ENCODE measurements around the gene PRKCE.

The PRKCE gene

GRCh38 chr2:46032161-46032813 lies 380.8 kb downstream of the PRKCE start:
- no peak for DNase-seq

DNA sequence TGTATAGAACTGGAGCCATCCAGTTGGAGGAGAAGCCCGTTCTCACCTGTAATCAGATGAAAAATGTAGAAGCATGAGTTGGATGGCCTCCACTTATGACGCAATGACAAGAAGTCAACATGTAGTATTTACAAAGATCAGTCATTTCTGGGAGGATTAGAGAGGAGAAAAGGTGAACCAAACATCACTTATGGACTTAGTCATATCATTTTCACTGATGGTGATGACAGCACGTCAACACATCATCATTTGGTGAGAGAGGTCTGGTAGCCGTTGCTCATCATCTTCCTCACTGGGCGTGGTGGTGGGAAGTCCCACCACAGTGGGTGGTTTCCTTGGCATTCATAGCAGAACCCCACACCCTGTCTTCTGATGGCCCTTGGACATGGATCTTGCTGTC lies 381.5 kb downstream of the PRKCE start:
- no peak for DNase-seq

DNA sequence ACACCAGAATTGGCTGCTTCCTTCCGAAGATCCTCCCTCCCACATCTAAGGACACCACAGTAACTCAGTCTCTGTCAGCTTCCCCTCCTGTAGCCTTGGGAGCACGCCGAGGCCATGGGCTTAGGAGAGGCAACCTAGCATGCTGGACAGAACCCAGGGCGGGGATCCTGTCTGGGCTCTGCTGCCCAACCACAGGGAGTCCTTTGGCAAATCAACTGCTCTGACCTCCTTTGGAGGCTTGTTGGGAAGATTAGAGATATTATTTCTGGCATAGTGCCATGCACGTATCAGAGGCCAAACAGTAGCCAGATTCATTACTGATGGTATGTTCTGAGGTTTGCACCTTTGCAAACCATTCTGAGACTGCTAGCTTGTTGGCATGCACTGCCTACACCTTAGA lies 383.1 kb downstream of the PRKCE start:
- DNase-seq, result no peak

DNA sequence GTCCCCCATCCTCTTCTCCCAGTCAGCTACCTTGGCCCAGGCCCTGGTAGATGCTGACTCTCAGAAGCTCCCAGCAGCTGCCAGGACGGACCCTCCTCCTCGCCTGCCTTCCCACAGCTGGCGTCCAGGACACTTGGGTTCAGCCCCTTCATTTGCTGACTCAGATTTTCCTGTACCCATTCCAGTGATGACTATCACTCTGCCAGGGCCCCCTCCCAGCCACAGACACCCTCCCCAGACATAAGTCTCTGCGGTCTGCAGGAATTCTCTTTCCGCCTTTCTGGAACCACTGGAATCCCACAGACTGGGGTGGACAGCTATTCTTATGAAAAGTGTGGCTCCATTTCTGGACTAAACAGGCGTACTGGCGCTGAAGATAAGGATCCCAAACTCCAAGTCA lies 385.5 kb downstream of the PRKCE start:
- no peak for DNase-seq

- no peak for DNase-seq
Observed at GRCh38 chr2:46039543-46040303, 388.2 kb downstream of the PRKCE start.

DNA sequence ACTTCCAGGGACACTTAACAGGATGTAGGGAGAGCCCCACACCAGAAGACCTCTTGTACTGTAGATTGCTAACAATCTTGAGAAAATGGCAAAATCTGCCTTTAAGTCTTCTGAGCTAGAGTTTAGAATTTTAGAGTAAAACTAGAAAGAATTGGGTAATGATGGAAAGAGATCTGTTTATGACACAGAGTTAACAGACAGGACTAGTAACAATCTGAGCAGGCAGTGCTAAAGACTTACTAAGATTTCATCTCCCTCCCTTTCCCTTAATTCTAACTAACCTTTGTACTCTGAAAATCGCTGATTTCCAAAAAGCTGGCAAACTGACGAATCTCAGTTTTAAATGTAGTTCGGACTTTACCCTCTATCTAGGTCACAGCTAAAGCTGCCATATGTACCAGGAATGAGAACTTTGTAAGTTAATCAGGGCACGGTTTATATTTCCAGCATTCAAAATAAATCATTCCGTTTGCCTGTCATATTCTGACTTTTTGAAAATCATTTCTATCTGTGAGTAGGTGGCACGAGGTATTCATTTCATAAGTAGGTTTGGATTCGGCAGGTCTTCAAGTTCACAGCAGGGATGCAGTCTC lies 389.2 kb downstream of the PRKCE start:
- no peak for DNase-seq

- no peak for DNase-seq
Observed at GRCh38 chr2:46041434-46041833, 390.0 kb downstream of the PRKCE start.

DNA sequence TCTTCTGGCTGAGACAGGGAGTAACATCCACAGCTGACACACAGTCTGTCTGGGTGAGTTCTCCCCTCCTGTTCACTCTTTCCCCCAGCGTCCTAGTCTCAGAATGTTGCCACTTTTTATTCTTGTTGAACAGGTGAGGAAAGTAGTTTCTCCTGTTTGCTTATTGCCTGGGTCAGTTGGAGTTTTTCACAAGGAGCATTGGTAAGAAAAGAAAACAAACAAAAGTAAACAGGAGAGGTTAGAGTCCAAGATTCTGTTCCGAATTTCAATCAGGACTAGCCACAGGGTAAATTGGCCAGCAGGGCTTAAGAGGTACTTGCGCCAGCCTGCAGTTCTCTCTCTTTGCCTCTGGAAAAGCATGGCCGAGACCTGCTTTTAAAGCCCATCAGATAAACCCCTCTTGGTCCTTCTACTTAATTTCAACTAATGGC lies 390.7 kb downstream of the PRKCE start:
- no peak for DNase-seq

DNA sequence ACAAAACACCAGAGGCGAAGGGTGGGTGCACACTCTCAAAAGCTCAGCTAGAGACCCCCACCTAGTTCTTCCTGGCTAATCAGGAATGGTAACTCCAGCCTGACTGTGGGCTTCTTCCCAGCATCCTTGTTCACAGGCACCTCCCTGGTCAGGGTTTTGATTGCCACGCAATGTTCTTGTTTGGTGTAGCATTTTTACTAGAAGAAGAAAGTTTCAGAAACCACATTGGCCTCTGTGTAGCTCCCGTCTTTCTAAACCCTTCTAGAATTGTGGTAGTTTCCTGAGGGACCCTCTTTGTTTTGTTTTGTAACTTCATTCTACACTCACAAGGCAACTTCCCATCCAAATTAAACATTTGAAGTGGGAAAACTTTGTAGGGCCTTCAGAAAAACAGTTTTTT lies 391.2 kb downstream of the PRKCE start:
- DNase-seq, result no peak

DNA sequence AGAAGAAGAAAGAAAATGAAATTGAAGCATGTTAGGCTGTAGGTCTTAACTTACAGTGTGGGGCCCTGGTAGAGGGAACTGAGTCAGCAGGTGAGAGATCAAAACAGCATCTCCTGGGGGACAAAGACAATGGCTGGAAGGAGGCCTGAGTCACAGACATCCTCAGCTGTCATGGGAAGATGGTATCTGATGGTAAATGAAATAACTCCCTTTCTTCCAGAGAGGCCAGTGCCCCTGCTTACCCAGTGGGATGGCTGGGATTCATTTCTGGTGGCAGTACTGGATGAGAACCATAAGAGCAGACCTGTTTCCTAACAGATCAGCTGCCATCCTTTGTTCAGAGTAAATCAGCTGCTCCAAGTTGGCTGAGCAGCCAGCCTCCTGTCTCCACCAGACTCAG lies 394.4 kb downstream of the PRKCE start:
- no peak for DNase-seq

DNA sequence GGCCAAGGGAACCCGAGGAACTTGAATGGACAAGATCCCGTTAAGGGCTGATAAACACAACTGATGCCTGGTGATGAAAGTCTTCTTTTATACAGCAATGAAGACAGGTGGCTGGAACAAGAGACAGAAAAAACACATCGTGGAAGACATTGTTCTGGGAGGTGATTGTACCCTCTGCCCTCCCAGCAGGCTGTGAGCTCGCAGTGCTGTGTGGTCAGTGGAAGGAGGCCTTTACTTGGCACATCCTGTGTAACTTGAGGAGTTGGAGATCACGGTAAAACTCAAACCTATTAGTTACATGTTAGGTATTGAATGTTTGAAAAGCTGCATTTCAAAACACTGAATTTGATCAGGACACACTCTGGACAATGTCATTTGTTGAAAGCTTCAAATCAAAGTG lies 395.8 kb downstream of the PRKCE start:
- no peak for DNase-seq

DNA sequence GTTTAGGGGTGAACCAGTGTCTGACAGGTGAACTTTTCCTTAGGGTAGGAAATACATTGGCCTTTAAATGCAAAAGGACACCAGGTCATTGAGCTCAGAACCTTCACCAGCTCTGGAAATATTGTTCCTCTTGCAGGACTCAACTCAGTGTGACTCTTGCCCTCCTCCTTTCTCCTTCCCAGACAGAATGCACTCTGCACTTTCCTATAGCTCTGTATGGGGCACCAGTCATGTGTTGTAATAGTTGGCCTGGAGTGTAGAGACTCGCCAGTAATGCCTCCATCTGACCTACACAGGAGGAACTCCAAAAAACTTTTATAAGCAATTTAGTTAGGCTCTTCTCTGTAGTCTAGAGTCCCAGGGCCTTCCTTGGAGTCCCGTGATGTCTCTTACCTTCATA lies 397.2 kb downstream of the PRKCE start:
- no peak for DNase-seq

- no peak for DNase-seq
Observed at GRCh38 chr2:46050027-46050426, 398.6 kb downstream of the PRKCE start.

GRCh38 chr2:46050489-46050888 lies 399.0 kb downstream of the PRKCE start:
- DNase-seq, result no peak

GRCh38 chr2:46051085-46051484 lies 399.6 kb downstream of the PRKCE start:
- no peak for DNase-seq

- DNase-seq, result no peak
Observed at GRCh38 chr2:46053564-46053963, 402.1 kb downstream of the PRKCE start.

GRCh38 chr2:46056541-46056940 lies 405.1 kb downstream of the PRKCE start:
- DNase-seq, result no peak

GRCh38 chr2:46058140-46058539 lies 406.7 kb downstream of the PRKCE start:
- DNase-seq, result no peak

DNA sequence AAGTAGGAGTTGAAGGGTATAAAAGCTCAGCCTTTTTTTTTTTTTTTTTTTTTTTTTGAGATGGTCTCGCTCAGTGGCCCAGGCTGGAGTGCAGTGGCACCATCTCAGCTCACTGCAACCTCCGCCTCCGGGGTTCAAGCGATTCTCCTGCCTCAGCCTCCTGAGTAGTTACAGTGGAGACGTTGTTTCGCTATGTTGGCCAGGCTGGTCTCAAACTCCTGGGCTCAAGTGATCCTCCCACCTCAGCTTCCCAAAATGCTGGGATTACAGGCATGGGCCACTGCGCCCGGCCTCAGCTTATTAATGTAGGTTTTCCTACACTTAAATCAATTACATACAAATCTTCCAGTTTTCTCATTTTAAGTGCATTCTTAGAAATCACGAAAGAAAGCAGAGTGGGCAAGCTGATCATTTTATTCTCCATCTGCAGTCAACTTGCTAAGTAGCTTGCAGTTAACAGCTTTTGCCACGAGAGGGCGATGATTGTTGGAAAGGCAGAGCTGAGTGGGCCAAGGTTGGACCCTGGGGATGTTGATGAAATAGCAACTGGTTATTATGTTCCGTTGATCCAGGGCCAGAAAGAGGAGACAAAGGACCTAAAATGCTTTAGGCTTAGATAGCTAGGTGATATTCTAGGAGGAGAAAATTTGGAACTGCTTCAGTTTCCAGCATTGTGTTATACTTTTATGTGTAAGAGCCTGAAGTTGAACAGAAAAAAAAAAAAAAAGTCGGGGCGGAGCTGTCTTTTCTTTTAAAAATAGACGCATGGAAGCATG lies 411.4 kb downstream of the PRKCE start:
- peak; percentile 56 to 66 for DNase-seq

- no peak for DNase-seq
Observed at GRCh38 chr2:46064396-46064795, 412.9 kb downstream of the PRKCE start.

- DNase-seq, result no peak
Observed at GRCh38 chr2:46065152-46065551, 413.7 kb downstream of the PRKCE start.

- DNase-seq, result no peak
Observed at GRCh38 chr2:46066116-46066515, 414.6 kb downstream of the PRKCE start.

DNA sequence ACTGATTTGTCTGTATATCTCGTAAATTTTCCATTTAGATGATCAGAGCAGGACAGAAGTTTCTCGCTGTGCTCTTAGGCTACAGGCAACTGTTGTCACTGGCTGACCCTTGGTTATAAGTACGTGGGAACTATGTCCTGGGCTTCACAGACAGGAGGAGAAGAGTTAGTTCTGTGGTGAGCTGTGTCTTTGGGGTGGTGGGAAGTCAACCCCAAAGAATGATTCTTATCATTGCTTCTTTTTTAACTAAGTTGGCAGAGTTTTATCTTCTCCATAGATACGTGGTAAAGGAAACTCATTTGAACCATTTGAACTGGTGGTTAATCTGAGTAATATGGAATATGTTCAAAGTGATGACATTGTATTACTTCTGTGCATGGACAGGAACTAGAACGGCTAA lies 415.1 kb downstream of the PRKCE start:
- DNase-seq, result no peak

DNA sequence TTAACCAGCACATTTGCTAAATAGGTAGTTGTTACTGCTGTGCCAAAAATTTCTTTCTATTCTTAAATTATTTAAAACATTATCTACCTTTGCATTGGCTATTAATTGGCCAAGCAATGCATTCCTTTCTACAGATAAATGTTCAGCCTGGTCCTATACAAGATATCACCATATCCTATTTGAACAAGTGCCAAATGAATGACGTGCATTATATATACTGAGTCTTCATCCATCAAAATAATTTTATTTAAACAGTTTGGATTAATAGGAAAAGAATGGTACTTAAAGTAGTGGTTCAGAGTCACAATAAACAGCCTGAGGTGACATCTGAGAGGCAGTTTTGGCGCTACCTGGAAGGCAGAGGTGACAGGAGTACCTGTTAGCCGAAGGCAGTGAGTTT lies 415.6 kb downstream of the PRKCE start:
- no peak for DNase-seq
